ENCODE measurements around the gene EHMT1.

GRCh38 chr9:137799630-137799983 lies 180.8 kb downstream of the EHMT1 start:
- TF ChIP-seq MAX (IDR thresholded peaks at IDR 0.05; ENCODE audit: low read depth) = no peak
- no peak for TF ChIP-seq USF1 (IDR thresholded peaks at IDR 0.05; ENCODE audit: borderline replicate concordance, low read depth)
- no peak for TF ChIP-seq SIN3A (IDR thresholded peaks at IDR 0.05; ENCODE audit: borderline replicate concordance, low read depth, low read length)
- no peak for TF ChIP-seq YY1 (IDR thresholded peaks at IDR 0.05; ENCODE audit: low read depth)
- no peak for TF ChIP-seq EZH2phosphoT487 (IDR thresholded peaks at IDR 0.05; ENCODE audit: borderline replicate concordance, low read depth)
- no peak for TF ChIP-seq JUND (IDR thresholded peaks at IDR 0.05)
- TF ChIP-seq MXI1 (IDR thresholded peaks at IDR 0.05; ENCODE audit: low read depth, low read length) = no peak
- TF ChIP-seq RFX5 (IDR thresholded peaks at IDR 0.05; ENCODE audit: low read length) = no peak
